DND-41 (cell line): ENCODE measurements around the gene OPN1SW.
A peak's percentile ranks its signal among the peaks of the same experiment; 100 is the strongest.

ENCODE experiments used
- CTCF ChIP-seq: IDR thresholded peaks from 2 replicates; pipeline ENCODE4 v1.5.1; 2012; ENCODE audit warnings: borderline replicate concordance, low read length, moderate library complexity, mild to moderate bottlenecking; ENCODE audit not compliant: poor library complexity, severe bottlenecking; ENCODE audit errors: extremely low read depth
- EZH2 ChIP-seq: IDR thresholded peaks from 3 replicates; pipeline ENCODE4 v1.6.1; 2012; ENCODE audit warnings: borderline replicate concordance, low read depth, mild to moderate bottlenecking, moderate library complexity, low read length, inconsistent platforms; ENCODE audit not compliant: severe bottlenecking

DNA sequence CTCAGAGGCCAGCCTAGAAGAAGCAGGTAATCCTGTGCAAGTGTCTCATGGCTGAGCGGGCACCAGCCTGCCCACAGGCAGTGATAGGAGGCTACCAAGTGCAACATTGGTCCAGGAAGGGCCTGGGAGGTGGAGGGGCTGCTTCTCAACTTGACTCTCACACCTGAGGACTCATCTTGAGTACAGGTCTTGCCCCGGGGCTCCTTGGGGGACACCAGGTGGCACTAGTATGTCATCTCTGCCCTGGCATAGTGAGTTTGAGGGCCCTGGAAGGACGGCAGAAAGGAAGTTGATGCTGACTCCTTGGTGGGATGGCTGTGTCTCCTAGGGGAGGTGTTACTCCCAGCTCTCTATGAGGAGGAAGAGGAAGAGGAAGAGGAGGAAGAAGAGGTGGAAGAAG, 18.4 kb upstream of the OPN1SW start:
- TF ChIP-seq CTCF (peak; percentile 44), EZH2 (no peak)
